Stomach smooth muscle (tissue), 2 donors: ENCODE results near the gene CBR1.

Source experiments
- H3K27ac ChIP-seq: one replicate; pipeline ENCODE4 v1.7.0; 2013; ENCODE audit warnings: mild to moderate bottlenecking, low read length, inconsistent platforms
- H3K27me3 ChIP-seq, 2 donors: one replicate each; pipeline ENCODE4 v1.7.0; 2013; ENCODE audit warnings: low read length in 2 of 2; ENCODE audit not compliant: insufficient read depth in 2 of 2, control insufficient read depth in 1 of 2
- H3K36me3 ChIP-seq, 2 donors: one replicate each; pipeline ENCODE4 v1.7.0; 2013; ENCODE audit warnings: low read length in 2 of 2; ENCODE audit not compliant: control insufficient read depth in 2 of 2, insufficient read depth in 2 of 2
- H3K4me1 ChIP-seq: one replicate; pipeline ENCODE4 v1.7.0; 2013; ENCODE audit warnings: low read length; ENCODE audit not compliant: control insufficient read depth, insufficient read depth
- H3K4me3 ChIP-seq, 2 donors: one replicate each; pipeline ENCODE4 v1.7.0; 2013; ENCODE audit warnings: low read length in 2 of 2
- H3K9ac ChIP-seq, 2 donors: one replicate each; pipeline ENCODE4 v1.7.0; 2013; ENCODE audit warnings: low read length in 2 of 2, mild to moderate bottlenecking in 1 of 2
- H3K9me3 ChIP-seq, 2 donors: one replicate each; pipeline ENCODE4 v1.7.0; 2013; ENCODE audit warnings: low read length in 2 of 2; ENCODE audit not compliant: control insufficient read depth in 2 of 2
- donor health status: healthy.
- donor health status: Pancreatic carcinoma.

CBR1 gene

GRCh38 chr21:36117286-36117741, 47.5 kb downstream of the CBR1 start:
- no peak overlapping the region for H3K27ac ChIP-seq
- no peaks in the 10 kb centered on the region for H3K27me3 ChIP-seq
- H3K4me3 ChIP-seq = no peak overlapping the region
- no peaks in the 10 kb centered on the region for H3K36me3 ChIP-seq
- H3K9ac ChIP-seq = no peak overlapping the region
- H3K9me3 ChIP-seq = no peaks in the 10 kb centered on the region
- H3K4me1 ChIP-seq = peaks cover 4% of the 10 kb centered on the region

DNA sequence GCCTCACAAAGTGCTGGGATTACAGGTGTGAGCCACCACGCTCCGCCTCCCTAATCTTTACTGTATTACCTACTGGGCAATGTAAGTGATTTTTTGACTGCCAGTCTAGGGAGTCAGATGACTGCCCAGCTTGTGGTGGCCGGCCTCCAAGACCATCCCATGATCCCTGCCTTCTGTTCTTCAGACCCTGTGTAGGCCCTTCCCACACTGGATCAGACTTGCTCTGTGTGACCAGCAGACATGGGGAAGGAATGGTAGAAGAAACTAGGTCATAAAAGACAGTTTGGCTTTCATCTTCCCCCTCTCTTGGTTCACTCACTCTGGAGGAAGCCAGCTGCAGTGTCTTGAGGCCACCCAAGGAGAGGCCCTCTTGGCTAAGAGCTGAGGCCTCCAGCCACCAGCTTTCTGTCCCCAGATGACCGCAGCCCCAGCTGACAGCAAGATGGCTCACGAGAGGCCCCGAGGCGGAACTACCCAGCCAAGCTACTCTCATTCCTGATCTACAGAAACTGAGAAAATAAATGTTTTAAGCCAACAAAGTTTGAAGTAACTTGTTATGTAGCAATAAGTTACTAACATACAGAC, 50.6 kb downstream of the CBR1 start:
- no peak overlapping the region for H3K27ac ChIP-seq
- no peak overlapping the region for H3K4me3 ChIP-seq
- no peak overlapping the region for H3K9ac ChIP-seq
- no peaks in the 10 kb centered on the region for H3K36me3 ChIP-seq
- peaks cover 2% of the 10 kb centered on the region for H3K4me1 ChIP-seq
- no peaks in the 10 kb centered on the region for H3K27me3 ChIP-seq
- no peaks in the 10 kb centered on the region for H3K9me3 ChIP-seq
